Stimulated activated CD8-positive, alpha-beta memory T cell treated with anti-CD3 and anti-CD28 coated beads, Interleukin-12 subunit alpha, Interleukin-12 subunit beta, amount 100 ng/mL, for 24 hours (primary cell): ENCODE measurements around the gene FOXJ1.

Experiments
- DNase-seq: peaks from one replicate; pipeline ENCODE4 v3.0.0-alpha.2; 2020; ENCODE audit errors: extremely low read depth

Gene FOXJ1

GRCh38 chr17:76140661-76141211 is 309 bp downstream of the FOXJ1 start:
- no peak for DNase-seq

GRCh38 chr17:76139801-76140660 is 1.0 kb downstream of the FOXJ1 start:
- DNase-seq, result peak; percentile 33

GRCh38 chr17:76138896-76139752 is 1.9 kb downstream of the FOXJ1 start:
- no peak for DNase-seq

- DNase-seq, result no peak
These were observed 2.7 kb downstream of the FOXJ1 start for GRCh38 chr17:76138234-76138895.

GRCh38 chr17:76137351-76138233 is 3.5 kb downstream of the FOXJ1 start:
- DNase-seq, result no peak

GRCh38 chr17:76137001-76137350 is 4.1 kb downstream of the FOXJ1 start:
- no peak for DNase-seq

- no peak for DNase-seq
These were observed 4.6 kb downstream of the FOXJ1 start for GRCh38 chr17:76136276-76137000.

GRCh38 chr17:76135810-76136188 is 5.2 kb downstream of the FOXJ1 start:
- no peak for DNase-seq

GRCh38 chr17:76134911-76135809 is 5.9 kb downstream of the FOXJ1 start:
- no peak for DNase-seq

- no peak for DNase-seq
These were observed 8.3 kb downstream of the FOXJ1 start for GRCh38 chr17:76132574-76133338.

GRCh38 chr17:76131692-76132573 is 9.1 kb downstream of the FOXJ1 start:
- no peak for DNase-seq

- no peak for DNase-seq
These were observed 9.9 kb downstream of the FOXJ1 start for GRCh38 chr17:76131051-76131691.

- DNase-seq, result no peak
These were observed 10.6 kb downstream of the FOXJ1 start for GRCh38 chr17:76130473-76130872.

GRCh38 chr17:76125922-76126321 is 15.1 kb downstream of the FOXJ1 start:
- no peak for DNase-seq

GRCh38 chr17:76125391-76125675 is 15.7 kb downstream of the FOXJ1 start:
- DNase-seq, result no peak

GRCh38 chr17:76124582-76125390 is 16.3 kb downstream of the FOXJ1 start:
- DNase-seq, result no peak
